DMS53 treated with DMSO at 0.1 percent for 48 hours (cell line): ENCODE results near the gene RELL2.

Source experiments
- DNase-seq: peaks from one replicate; lab custom pipeline; 2025; ENCODE audit not compliant: unreplicated experiment; lab: John Stamatoyannopoulos, UW

The RELL2 gene

GRCh38 chr5:141618804-141619554, 17.8 kb upstream of the RELL2 start, which contains the start of gene DIAPH1:
DIAPH1 (minus strand) TSS chr5:141619000; CDS start chr5:141618914, 86 bp downstream.
- DNase-seq = peak; percentile 94

DNA sequence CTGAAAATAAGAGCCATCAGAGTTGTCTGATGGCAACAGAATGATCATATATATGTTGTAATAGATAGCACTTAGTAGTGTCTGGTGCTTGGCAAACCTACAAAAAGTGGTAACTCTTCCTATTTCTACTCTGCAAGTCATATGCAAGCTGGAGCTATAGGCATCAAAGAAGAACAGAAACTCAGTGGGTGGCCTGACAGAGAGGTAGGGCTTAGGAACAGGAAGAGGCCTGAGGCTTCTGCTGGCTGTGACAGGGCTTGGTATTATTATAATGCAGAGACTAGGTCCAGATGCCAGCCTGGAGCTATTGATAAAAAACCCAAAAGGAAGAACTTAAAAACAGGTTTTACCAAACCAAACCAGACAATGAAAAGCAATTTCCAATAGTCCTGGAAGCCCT, 13.6 kb upstream of the RELL2 start:
- DNase-seq = no peak

DNA sequence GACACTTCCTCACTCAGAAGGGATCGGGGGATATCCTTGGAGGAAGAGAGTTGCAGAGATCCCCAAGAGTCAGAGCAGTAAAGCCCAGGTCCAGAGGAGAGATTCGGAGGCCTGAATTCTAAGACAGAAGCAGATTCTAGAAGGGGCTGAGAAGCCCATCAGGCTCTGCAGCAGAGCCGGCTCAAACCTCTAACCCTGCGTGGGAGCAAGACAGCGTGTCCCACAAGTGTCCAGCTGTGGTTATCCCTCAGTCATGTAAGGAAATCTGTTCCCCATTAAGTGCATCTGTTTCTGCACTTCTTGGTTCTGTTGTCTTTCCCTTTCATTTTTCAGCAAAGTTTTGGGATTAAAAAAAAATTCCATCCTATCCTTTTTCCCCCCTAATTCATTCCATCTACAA, 13.2 kb upstream of the RELL2 start:
- DNase-seq = no peak

DNA sequence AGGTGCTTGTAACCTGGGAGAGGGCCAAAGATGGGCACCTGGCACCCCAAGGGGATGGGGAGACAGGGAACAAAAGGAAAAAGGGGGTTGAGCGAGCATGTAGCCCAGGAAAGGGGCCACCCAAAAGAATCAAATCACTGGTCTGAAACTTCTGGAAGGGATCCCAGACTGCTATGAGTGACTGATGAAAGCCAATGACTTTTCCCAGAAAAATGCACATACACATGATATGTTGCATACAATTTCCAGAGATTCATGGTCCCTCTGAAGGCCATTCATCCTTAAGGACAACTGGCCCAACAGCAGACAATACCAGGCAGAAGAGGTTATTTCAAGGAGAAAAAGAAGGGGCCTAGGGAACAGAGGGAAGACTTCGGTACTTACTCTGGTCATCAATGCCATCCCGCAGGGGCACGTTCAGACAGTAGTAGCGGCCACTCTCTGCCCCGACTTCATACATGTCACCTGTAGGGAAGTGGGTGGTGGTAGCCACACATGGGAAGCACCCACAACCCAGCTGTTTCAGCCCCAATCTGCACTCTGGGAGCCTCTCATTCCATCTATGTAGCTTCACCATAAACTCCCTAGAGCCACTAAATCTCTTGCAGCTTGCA, 8.5 kb upstream of the RELL2 start:
- DNase-seq = no peak

DNA sequence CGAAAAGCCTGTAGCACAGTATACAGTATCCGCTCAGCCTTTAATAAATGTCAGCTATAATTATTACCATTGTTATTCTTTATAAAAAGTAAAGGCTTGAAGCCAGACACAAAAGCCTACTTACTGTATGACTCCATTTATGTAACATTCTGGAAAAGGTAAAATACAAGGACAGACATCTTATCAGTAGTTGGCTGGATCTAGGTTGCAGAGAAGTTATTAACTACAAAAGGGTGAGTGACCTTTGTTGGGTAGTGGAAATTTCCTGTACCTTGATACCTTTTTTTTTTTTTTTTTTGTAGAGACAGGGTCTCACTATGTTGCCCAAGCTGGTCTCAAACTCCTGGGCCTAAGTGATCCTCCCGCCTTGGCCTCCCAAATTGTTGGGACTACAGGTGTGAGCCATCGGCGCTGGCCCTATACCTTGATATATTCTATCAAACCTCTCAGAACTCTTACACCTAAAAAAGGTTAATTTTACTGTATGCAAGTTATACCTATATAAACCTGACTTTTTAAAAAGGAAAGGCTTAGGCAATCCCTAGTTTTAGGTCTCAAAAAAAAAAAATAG, 6.1 kb upstream of the RELL2 start:
- DNase-seq = no peak

- no peak for DNase-seq
Measured at GRCh38 chr5:141632650-141633049, 4.1 kb upstream of the RELL2 start.

DNA sequence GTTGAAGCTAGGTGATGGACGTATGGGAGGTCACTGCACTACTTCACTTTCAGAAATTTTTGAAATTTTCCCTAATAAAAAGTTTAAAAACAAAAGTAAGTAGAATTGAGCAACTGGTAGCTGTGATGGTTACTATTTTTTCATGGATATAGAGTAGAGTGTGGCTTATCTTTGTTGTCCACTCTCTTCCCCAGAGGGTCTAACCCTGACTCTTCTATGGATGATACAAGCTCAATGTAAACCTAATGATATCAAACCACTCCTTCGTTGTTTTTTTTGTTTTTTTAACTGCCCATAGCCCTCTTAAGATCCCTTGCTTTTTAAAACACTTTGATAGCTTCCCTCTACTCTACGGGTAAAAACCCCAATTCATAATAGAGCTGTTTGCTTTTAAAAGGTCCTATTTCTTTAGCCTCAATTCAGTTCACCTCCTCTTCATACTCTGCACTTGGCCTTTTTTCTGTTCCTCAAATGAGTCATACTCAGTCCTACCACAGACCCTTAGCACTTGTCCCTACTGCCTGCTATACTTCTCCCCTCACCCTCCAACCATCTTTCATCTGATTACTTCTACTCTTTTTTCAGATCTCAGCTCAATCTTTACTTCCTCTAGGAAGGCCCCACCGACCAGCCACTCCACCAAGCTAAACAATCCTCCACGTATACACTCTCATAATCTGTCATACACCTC, 2.8 kb upstream of the RELL2 start:
- DNase-seq = no peak

DNA sequence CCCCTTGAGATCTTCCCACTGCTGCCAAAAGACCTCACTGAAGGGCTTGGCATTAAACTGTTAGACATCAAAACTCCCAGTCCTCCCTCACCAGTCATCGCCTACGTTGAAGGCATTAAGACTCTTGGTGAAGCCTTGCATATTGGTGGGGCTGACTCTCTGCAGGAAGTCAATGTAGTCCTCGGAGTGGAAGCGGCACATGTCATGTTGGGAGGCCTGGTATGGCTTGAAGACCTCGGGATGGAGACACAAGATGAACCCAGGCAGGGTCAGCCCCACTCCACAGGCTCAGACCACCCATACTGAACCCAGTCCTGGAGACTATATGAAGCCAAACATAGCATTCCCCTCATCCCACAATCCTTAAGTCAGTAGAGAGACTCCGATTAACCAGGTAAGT, 2.1 kb upstream of the RELL2 start:
- DNase-seq = no peak

DNA sequence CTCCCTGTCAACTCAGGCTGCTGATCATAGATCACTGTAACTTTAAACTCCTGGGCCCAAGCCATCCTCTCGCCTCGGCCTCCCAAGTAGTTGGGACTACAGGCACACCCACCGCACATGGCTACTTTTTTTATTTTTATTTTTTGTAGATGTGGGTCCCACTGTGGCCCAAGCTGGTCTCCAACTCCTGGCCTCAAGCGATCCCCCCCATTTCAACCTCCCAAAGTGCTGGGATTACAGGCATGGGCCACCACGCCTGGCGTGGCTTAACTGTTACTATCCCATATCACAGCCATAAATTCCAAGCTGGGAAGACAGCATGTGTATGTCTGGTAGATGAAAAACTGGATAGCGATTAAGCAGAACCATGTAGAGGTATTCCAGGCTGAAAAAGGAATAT, 1.2 kb upstream of the RELL2 start:
- DNase-seq = no peak

- DNase-seq = no peak
Measured at GRCh38 chr5:141636106-141636412, 738 bp upstream of the RELL2 start.

- peak; percentile 31 for DNase-seq
Measured at GRCh38 chr5:141637123-141637766, 448 bp downstream of the RELL2 start.

- peak; percentile 32 for DNase-seq
Measured at GRCh38 chr5:141637767-141638419, 1.1 kb downstream of the RELL2 start.

- no peak for DNase-seq
Measured at GRCh38 chr5:141638771-141639170, 2.0 kb downstream of the RELL2 start.

GRCh38 chr5:141639357-141640050, 2.7 kb downstream of the RELL2 start:
- no peak for DNase-seq

- DNase-seq = no peak
Measured at GRCh38 chr5:141640051-141640415, 3.2 kb downstream of the RELL2 start.

DNA sequence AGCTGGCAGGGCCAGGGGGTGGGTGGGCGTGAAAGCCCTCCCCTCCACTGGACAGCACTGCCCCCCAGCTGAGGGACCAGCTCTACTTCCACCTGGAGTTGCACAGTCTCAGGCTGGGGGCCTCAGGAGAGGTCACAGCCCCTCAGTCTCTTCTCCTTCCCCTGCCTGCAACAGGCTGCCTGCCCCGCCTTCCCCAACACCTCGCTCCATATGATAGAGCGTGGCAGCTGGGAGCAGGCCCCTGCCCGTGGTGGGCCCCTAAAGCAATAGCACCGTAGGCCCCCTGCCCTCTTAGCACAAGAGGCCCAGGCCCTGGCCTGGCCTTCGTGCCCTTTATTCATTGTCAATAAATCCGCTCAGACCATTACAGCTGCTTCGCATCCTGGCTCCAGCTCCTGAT, 3.9 kb downstream of the RELL2 start:
- DNase-seq = no peak

GRCh38 chr5:141641634-141642267, 5.0 kb downstream of the RELL2 start:
- DNase-seq = no peak

- DNase-seq = no peak
Measured at GRCh38 chr5:141646026-141646425, 9.2 kb downstream of the RELL2 start.

DNA sequence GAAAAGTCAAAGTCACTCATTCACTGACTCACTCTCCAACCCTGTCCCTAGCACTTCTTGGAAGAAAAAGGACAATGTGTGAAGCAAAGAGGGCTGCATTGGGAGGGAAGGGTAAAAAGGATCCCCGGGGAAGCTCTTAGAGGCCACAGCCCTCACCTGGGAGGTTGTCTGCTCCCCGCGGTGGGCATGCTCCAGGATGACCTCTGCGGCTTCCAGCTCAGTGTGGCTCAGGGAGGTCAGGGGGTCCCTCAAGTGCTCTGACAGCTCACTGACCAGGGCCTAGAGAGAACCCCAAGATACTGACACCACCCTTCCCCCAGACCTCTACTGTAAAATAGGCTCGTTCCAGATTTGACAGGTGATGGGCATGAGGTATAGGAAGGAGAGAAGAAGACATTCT, 10.4 kb downstream of the RELL2 start:
- no peak for DNase-seq

- DNase-seq = no peak
Measured at GRCh38 chr5:141647851-141648250, 11.1 kb downstream of the RELL2 start.
